SK-N-SH (cell line): ENCODE measurements around the gene DLX2. TPM values are rescaled to one million over a fixed set of nuclear protein-coding genes. Genes with fewer than 3 reads are reported as not detected.
A peak's percentile ranks its signal among the peaks of the same experiment; 100 is the strongest.

Experiments
- CTCF ChIA-PET: fragments of 300-600, 350-600 bp; formaldehyde crosslinking; extraction: SDS; loops from one replicate; lab custom pipeline; 2021; lab: Yijun Ruan, JAX
- POLR2A ChIA-PET: fragments of 350-600 bp; sonication (Branson Sonifier 250); formaldehyde crosslinking; extraction: SDS; loops from one replicate; lab custom pipeline; 2020; ENCODE audit warnings: antibody characterized with exemption, inconsistent platforms; lab: Yijun Ruan, JAX
- DNase-seq: peaks from one replicate; pipeline ENCODE4 v3.0.0; 2012
- H2AFZ ChIP-seq: fragments of 200-600 bp; sonication (generic); 2 replicates; pipeline ENCODE4 v1.8.1; 2016; ENCODE audit warnings: antibody characterized with exemption, mild to moderate bottlenecking, low read depth
- H3F3A ChIP-seq: fragments of 200-600 bp; sonication (generic); replicated peaks from 2 replicates; pipeline ENCODE3; 2016; ENCODE audit warnings: antibody characterized with exemption, mild to moderate bottlenecking; ENCODE audit not compliant: insufficient read depth
- H3K27ac ChIP-seq, 2 experiments: fragments of 200-500 bp in 1 of 2; fragments of 200-600 bp in 1 of 2; sonication (Bioruptor generic) in 1 of 2; sonication (generic), shearing (Covaris generic) in 1 of 2; 2 replicates each; pipeline versions ENCODE4 v1.5.1 to v1.6.1; 2014 to 2016; ENCODE audit warnings: low read depth in 2 of 2, inconsistent platforms in 1 of 2, low read length in 1 of 2, mild to moderate bottlenecking in 1 of 2, mixed read lengths in 1 of 2
- H3K27me3 ChIP-seq: fragments of 200-600 bp; sonication (generic), shearing (Covaris generic); 2 replicates; pipeline ENCODE4 v1.6.1; 2016; ENCODE audit warnings: mixed run types; ENCODE audit not compliant: insufficient read depth
- H3K36me3 ChIP-seq, 2 experiments: fragments of 200-500 bp in 1 of 2; fragments of 200-600 bp in 1 of 2; sonication (Bioruptor generic) in 1 of 2; sonication (generic) in 1 of 2; replicated peaks in 1 of 2; 2 replicates each; pipeline versions ENCODE3 to v1.5.1; 2014 to 2016; ENCODE audit warnings: low read length in 1 of 2, mild to moderate bottlenecking in 1 of 2; ENCODE audit not compliant: insufficient read depth in 2 of 2, control insufficient read depth in 1 of 2
- H3K4me1 ChIP-seq, 2 experiments: fragments of 200-500 bp in 1 of 2; fragments of 200-600 bp in 1 of 2; sonication (Bioruptor generic) in 1 of 2; sonication (generic), shearing (Covaris generic) in 1 of 2; 2 replicates each; pipeline versions ENCODE4 v1.5.1 to v1.6.1; 2014 to 2016; ENCODE audit warnings: low read depth in 1 of 2, low read length in 1 of 2, mixed run types in 1 of 2; ENCODE audit not compliant: insufficient read depth in 2 of 2, control insufficient read depth in 1 of 2
- H3K4me2 ChIP-seq: fragments of 200-600 bp; sonication (generic), shearing (Covaris generic); 2 replicates; pipeline ENCODE4 v1.6.1; 2017; ENCODE audit warnings: mixed run types
- H3K4me3 ChIP-seq, 2 experiments: fragments of 200-500 bp in 1 of 2; fragments of 200-600 bp in 1 of 2; sonication (Bioruptor generic) in 1 of 2; sonication (generic), shearing (Covaris generic) in 1 of 2; 2 replicates each; pipeline versions ENCODE4 v1.5.1 to v1.8.1; 2014 to 2016; ENCODE audit warnings: low read depth in 2 of 2, inconsistent platforms in 1 of 2, low read length in 1 of 2, mild to moderate bottlenecking in 1 of 2, mixed read lengths in 1 of 2, moderate library complexity in 1 of 2
- H3K79me2 ChIP-seq: fragments of 200-600 bp; sonication (generic); 2 replicates; pipeline ENCODE4 v1.8.1; 2017; ENCODE audit warnings: mild to moderate bottlenecking; ENCODE audit not compliant: insufficient read depth
- H3K9ac ChIP-seq: fragments of 200-600 bp; sonication (generic); 2 replicates; pipeline ENCODE4 v1.6.1; 2017; ENCODE audit warnings: mixed run types
- H3K9me2 ChIP-seq: fragments of 200-600 bp; sonication (generic); 2 replicates; pipeline ENCODE4 v1.6.1; 2017; ENCODE audit warnings: mixed run types
- H3K9me3 ChIP-seq: fragments of 200-600 bp; sonication (generic); 2 replicates; pipeline ENCODE4 v1.6.1; 2017; ENCODE audit warnings: mixed run types, mild to moderate bottlenecking, moderate library complexity
- H4K20me1 ChIP-seq: fragments of 200-600 bp; sonication (generic); 2 replicates; pipeline ENCODE4 v1.6.1; 2017; ENCODE audit warnings: mild to moderate bottlenecking, mixed run types; ENCODE audit not compliant: insufficient read depth
- CHD2 ChIP-seq: fragments of 150-350 bp; IDR thresholded peaks from 2 replicates; pipeline ENCODE4 v1.6.1; 2018; ENCODE audit warnings: low read length; ENCODE audit not compliant: partially characterized antibody
- EZH2phosphoT487 ChIP-seq: fragments of 200-600 bp; sonication (generic); IDR thresholded peaks from 2 replicates; pipeline ENCODE4 v1.6.1; 2017; ENCODE audit warnings: low read depth, mixed run types, mild to moderate bottlenecking, antibody characterized with exemption, moderate library complexity, borderline replicate concordance
- MAX ChIP-seq: IDR thresholded peaks from 2 replicates; pipeline ENCODE4 v1.4.0; 2012; ENCODE audit warnings: low read depth
- NFIC ChIP-seq: IDR thresholded peaks from 2 replicates; pipeline ENCODE4 v1.4.0; 2012; ENCODE audit warnings: borderline replicate concordance
- NRF1 ChIP-seq: IDR thresholded peaks from 2 replicates; pipeline ENCODE4 v1.6.1; 2012; ENCODE audit warnings: low read depth, mild to moderate bottlenecking, low read length
- RAD21 ChIP-seq: IDR thresholded peaks from 2 replicates; pipeline ENCODE4 v1.6.1; 2012; ENCODE audit warnings: mild to moderate bottlenecking, low read length
- RCOR1 ChIP-seq: fragments of 150-350 bp; IDR thresholded peaks from 2 replicates; pipeline ENCODE4 v1.6.1; 2017; ENCODE audit warnings: antibody characterized with exemption, low read length
- RXRA ChIP-seq: IDR thresholded peaks from 2 replicates; pipeline ENCODE4 v1.4.0; 2012; ENCODE audit warnings: low read depth, mild to moderate bottlenecking, borderline replicate concordance
- TCF12 ChIP-seq: IDR thresholded peaks from 2 replicates; pipeline ENCODE4 v1.4.0; 2012
- USF1 ChIP-seq: IDR thresholded peaks from 2 replicates; pipeline ENCODE4 v1.4.0; 2012; ENCODE audit warnings: low read depth, borderline replicate concordance
- ZBTB33 ChIP-seq: IDR thresholded peaks from 2 replicates; pipeline ENCODE4 v1.4.0; 2012; ENCODE audit warnings: low read depth, borderline replicate concordance
- WGBS: methylation state at CpG from one replicate; pipeline ENCODE4 v1.1.6; 2017; ENCODE audit warnings: low lambda C conversion rate; 5-methylcytosine and 5-hydroxymethylcytosine counted together
- polyA plus RNA-seq, 3 experiments: library from polyadenylated mRNA; depleted of rRNA; stranded (reverse); fragments of >200 nt; gene quantifications; 2 replicates each; pipeline ENCODE4 v1.2.3, GENCODE V29; 2012

DLX2 gene
- polyA plus RNA-seq, 1 of the 3 experiments (the other 2 are of a cell fraction): 0.02 TPM

GRCh38 chr2:172095146-172095904 lies 7.4 kb downstream of the DLX2 start:
- H3K36me3 ChIP-seq: no peaks in the 10 kb centered on the region
- no peaks in the 10 kb centered on the region for H3K9me3 ChIP-seq
- peak overlapping the region; percentile 90 for H3K4me2 ChIP-seq
- peak overlapping the region; percentile 64; the same call in 1 of the 2 replicates for H2AFZ ChIP-seq
- H3K27me3 ChIP-seq: peaks cover 66% of the 10 kb centered on the region
- 0 out of 2 replicates have a peak, but pooled peaks cover 18% of the 10 kb centered on the region for H4K20me1 ChIP-seq
- peak overlapping the region; percentile 36 to 59 for H3K4me3 ChIP-seq
- no peak overlapping the region for H3K27ac ChIP-seq
- TF ChIP-seq NRF1 (no peak), TCF12 (0 out of 2 replicates have a peak, but pooled peaks have one; percentile 16), ZBTB33 (no peak)
- peak; percentile 74 for DNase-seq
- ChIA-PET POLR2A (no interaction called here), CTCF (interaction anchor here (0.8 to 2.4 kb wide), 10 partner anchors 8 to 391 kb away, joined by 3 to 14 read pairs (median 4); partner anchors contain the start of gene DLX1)
- peaks cover 24% of the 10 kb centered on the region for H3F3A ChIP-seq
- H3K9ac ChIP-seq: peak overlapping the region; percentile 27; the same call in 1 of the 2 replicates
- H3K4me1 ChIP-seq: peaks cover 22% of the 10 kb centered on the region in 2 experiments
- no peaks in the 10 kb centered on the region for H3K9me2 ChIP-seq
- WGBS: 0% methylated on average over 27 of the region's 51 CpGs
- H3K79me2 ChIP-seq: no peaks in the 10 kb centered on the region

- peak; percentile 69 for DNase-seq
- H3K27me3 ChIP-seq: peaks cover 69% of the 10 kb centered on the region
- H3K79me2 ChIP-seq: no peaks in the 10 kb centered on the region
- ChIA-PET POLR2A (no interaction called here), CTCF (interaction anchor here (1.0 to 2.4 kb wide), 5 partner anchors 8 to 102 kb away, joined by 3 to 14 read pairs (median 5); partner anchors contain the start of gene DLX1)
- H3K9me3 ChIP-seq: no peaks in the 10 kb centered on the region
- peak overlapping the region; percentile 36 to 59 for H3K4me3 ChIP-seq
- H3K27ac ChIP-seq: no peak overlapping the region
- H4K20me1 ChIP-seq: 0 out of 2 replicates have a peak, but pooled peaks cover 18% of the 10 kb centered on the region
- 6% methylated on average over 10 of the region's 66 CpGs for WGBS
- H3K4me2 ChIP-seq: peak overlapping the region; percentile 90
- H3K9me2 ChIP-seq: no peaks in the 10 kb centered on the region
- H3K4me1 ChIP-seq: peaks cover 22% of the 10 kb centered on the region in 2 experiments
- H3K9ac ChIP-seq: peak overlapping the region; percentile 27; the same call in 1 of the 2 replicates
- H2AFZ ChIP-seq: peak overlapping the region; percentile 64; the same call in 1 of the 2 replicates
- no peaks in the 10 kb centered on the region for H3K36me3 ChIP-seq
- TF ChIP-seq RCOR1 (no peak), MAX (no peak), USF1 (no peak), EZH2phosphoT487 (0 out of 2 replicates have a peak, but pooled peaks have one; percentile 50), RXRA (no peak), CHD2 (no peak), NFIC (no peak), RAD21 (no peak)
- peaks cover 24% of the 10 kb centered on the region for H3F3A ChIP-seq
Observed at GRCh38 chr2:172094294-172095145, 8.2 kb downstream of the DLX2 start.
